B cell (primary cell): ENCODE data around the gene TRAPPC12. TPM values are rescaled to one million over a fixed set of nuclear protein-coding genes. Genes with fewer than 3 reads are reported as not detected.

Experiments used
- ATAC-seq: fragments of 200-7000 bp; cut with Tn5 transposase; one replicate; pipeline ENCODE4 v1.10.0; 2021; ENCODE audit warnings: low read depth, mild to moderate bottlenecking, moderate number of reproducible peaks, moderate library complexity
- CTCF ChIA-PET: fragments of 350-600 bp; sonication (Branson Sonifier 250); formaldehyde crosslinking; loops from one replicate; lab custom pipeline; 2021; ENCODE audit warnings: antibody characterized with exemption, inconsistent platforms; lab: Charles Lee
- POLR2A ChIA-PET: fragments of 350-600 bp; sonication (Branson Sonifier 250); formaldehyde crosslinking; loops from one replicate; lab custom pipeline; 2021; ENCODE audit warnings: antibody characterized with exemption; lab: Charles Lee
- DNase-seq: peaks from one replicate; pipeline ENCODE4 v3.0.0; 2013
- H2AFZ ChIP-seq: 2 replicates; pipeline ENCODE4 v1.6.1; 2012; ENCODE audit warnings: mild to moderate bottlenecking, low read depth, low read length; ENCODE audit not compliant: insufficient read depth, poor library complexity, severe bottlenecking
- H3K27ac ChIP-seq, 2 donors: 1 replicate in 1 of 2; 2 replicates in 1 of 2; pipeline ENCODE4 v1.5.1; 2012 to 2013; ENCODE audit warnings: low read length in 2 of 2, mild to moderate bottlenecking in 2 of 2, moderate library complexity in 1 of 2
- H3K27me3 ChIP-seq, 4 experiments: fragments of 200-600 bp in 1 of 4; sonication (generic) in 1 of 4; replicated peaks in 1 of 4; 1 replicate in 2 of 4; 2 replicates in 2 of 4; pipeline versions ENCODE4 v1.6.1 to v1.7.0; 2013 to 2016; ENCODE audit warnings: low read length in 3 of 4, mild to moderate bottlenecking in 2 of 4, mixed read lengths in 1 of 4, moderate library complexity in 1 of 4; ENCODE audit not compliant: insufficient read depth in 4 of 4, control insufficient read depth in 3 of 4; ENCODE audit errors: control extremely low read depth in 1 of 4
- H3K36me3 ChIP-seq, 2 experiments: replicated peaks in 1 of 2; 1 replicate in 1 of 2; 2 replicates in 1 of 2; pipeline versions ENCODE4 v1.6.1 to v1.7.1; 2013; ENCODE audit warnings: low read length in 1 of 2; ENCODE audit not compliant: insufficient read depth in 2 of 2, control insufficient read depth in 1 of 2; ENCODE audit errors: control extremely low read depth in 1 of 2, extremely low read depth in 1 of 2
- H3K4me1 ChIP-seq, 2 donors: fragments of 200-600 bp in 1 of 2; sonication (generic) in 1 of 2; 1 replicate in 1 of 2; 2 replicates in 1 of 2; pipeline versions ENCODE4 v1.5.1 to v1.6.1; 2013 to 2017; ENCODE audit warnings: low read length in 2 of 2; ENCODE audit not compliant: control insufficient read depth in 2 of 2, insufficient read depth in 2 of 2
- H3K4me2 ChIP-seq: replicated peaks from 2 replicates; pipeline ENCODE3; 2012; ENCODE audit warnings: mild to moderate bottlenecking, low read depth, low read length; ENCODE audit not compliant: poor library complexity, severe bottlenecking
- H3K4me3 ChIP-seq, 5 experiments: fragments of 200-600 bp in 1 of 5; sonication (generic) in 1 of 5; 1 replicate in 3 of 5; 2 replicates in 2 of 5; pipeline versions ENCODE4 v1.5.1 to v1.7.0; 2011 to 2016; ENCODE audit warnings: low read length in 4 of 5, mild to moderate bottlenecking in 4 of 5, low read depth in 2 of 5, control low read depth in 1 of 5, moderate library complexity in 1 of 5; ENCODE audit not compliant: insufficient read depth in 1 of 5; ENCODE audit errors: control extremely low read depth in 1 of 5, extremely low read depth in 1 of 5
- H3K79me2 ChIP-seq: fragments of 200-600 bp; sonication (generic); one replicate; pipeline ENCODE4 v1.6.0; 2016; ENCODE audit warnings: low read length; ENCODE audit not compliant: control insufficient read depth, insufficient read depth
- H3K9ac ChIP-seq: fragments of 200-600 bp; sonication (generic); 2 replicates; pipeline ENCODE4 v1.6.1; 2017; ENCODE audit warnings: mild to moderate bottlenecking, low read length, moderate library complexity
- H3K9me3 ChIP-seq, 3 donors: one replicate each; pipeline versions ENCODE4 v1.6.1 to v1.7.1; 2013; ENCODE audit warnings: low read length in 2 of 3; ENCODE audit not compliant: control insufficient read depth in 2 of 3, insufficient read depth in 1 of 3; ENCODE audit errors: control extremely low read depth in 1 of 3
- H4K20me1 ChIP-seq: 2 replicates; pipeline ENCODE4 v1.6.0; 2012; ENCODE audit warnings: mild to moderate bottlenecking, low read length; ENCODE audit not compliant: insufficient read depth, control insufficient read depth, poor library complexity, severe bottlenecking
- H3K27ac Mint-ChIP-seq: one replicate; pipeline ENCODE4 v1.8.0; 2021; ENCODE audit warnings: mixed read lengths
- H3K27me3 Mint-ChIP-seq: one replicate; pipeline ENCODE4 v1.8.0; 2021; ENCODE audit warnings: mixed read lengths
- H3K4me1 Mint-ChIP-seq: one replicate; pipeline ENCODE4 v1.8.0; 2021; ENCODE audit warnings: mixed read lengths
- H3K4me3 Mint-ChIP-seq: one replicate; pipeline ENCODE4 v1.8.0; 2021; ENCODE audit warnings: mixed read lengths
- H3K9me3 Mint-ChIP-seq: one replicate; pipeline ENCODE4 v1.8.0; 2022; ENCODE audit warnings: mixed read lengths; ENCODE audit not compliant: insufficient read depth
- CTCF ChIP-seq: fragments of 200-600 bp; IDR thresholded peaks from one replicate; pipeline ENCODE4 v1.8.0; 2022; ENCODE audit warnings: antibody characterized with exemption, mild to moderate bottlenecking
- EZH2 ChIP-seq: IDR thresholded peaks from 2 replicates; pipeline ENCODE4 v1.6.1; 2012; ENCODE audit warnings: borderline replicate concordance, low read depth, mild to moderate bottlenecking, moderate library complexity, low read length; ENCODE audit not compliant: insufficient read depth, poor library complexity, severe bottlenecking
- WGBS: methylation state at CpG from one replicate; pipeline ENCODE4 v1.1.5; 2013; ENCODE audit warnings: missing lambda C conversion rate; ENCODE audit not compliant: insufficient coverage; 5-methylcytosine and 5-hydroxymethylcytosine counted together
- intact Hi-C: fragments of 100-400 bp; cut with micrococcal nuclease; formaldehyde crosslinking; loops from one replicate; pipeline ENCODE4 v1.10.0; 2022
- polyA plus RNA-seq: library from polyadenylated mRNA; depleted of rRNA; stranded (reverse); fragments of >200 nt; gene quantifications from 2 replicates; pipeline ENCODE4 v1.2.3, GENCODE V29; 2012
- total RNA-seq, 2 donors: library from RNA; stranded (reverse); fragments of 120-200 nt in 1 of 2; gene quantifications; 1 replicate in 1 of 2; 2 replicates in 1 of 2; pipeline versions ENCODE4 v1.2.3 to v1.2.4, GENCODE V29; 2013 to 2022

Gene TRAPPC12
- total and polyA plus RNA-seq, 2 donors (not counting 1 experiment from before 2014, with no cell fraction given) = 80.9 to 151 TPM

GRCh38 chr2:3396920-3397559 is 17.5 kb downstream of the TRAPPC12 start:
- CTCF ChIA-PET = interaction anchor here (2.0 kb wide), 1 partner anchor 26 kb away, joined by 9 read pairs; no protein-coding TSS in a partner anchor

More at GRCh38 chr2:3396920-3397559, 17.5 kb downstream of the TRAPPC12 start:
- H3K9me3 ChIP-seq = peaks cover 5 to 35% (median 23%) of the 10 kb centered on the region in 3 donors
- Mint-ChIP-seq H3K27me3 (no peaks in the 10 kb centered on the region), H3K27ac (no peak overlapping the region), H3K4me1 (no peaks in the 10 kb centered on the region), H3K4me3 (no peak overlapping the region), H3K9me3 (peaks cover 11% of the 10 kb centered on the region)
- POLR2A ChIA-PET = no interaction called here
- intact Hi-C loops = loop anchor here (2.0 kb wide), 1 partner anchor 18 kb away; the partner anchor contains the start of gene TRAPPC12
- H2AFZ ChIP-seq = no peak overlapping the region
- H4K20me1 ChIP-seq = peaks cover 31% of the 10 kb centered on the region
- peaks cover 88% of the 10 kb centered on the region for H3K79me2 ChIP-seq
- H3K27ac ChIP-seq = no peak overlapping the region
- no peak for DNase-seq
- peaks cover 2 to 46% of the 10 kb centered on the region in 2 experiments for H3K36me3 ChIP-seq
- no peaks in the 10 kb centered on the region for H3K4me1 ChIP-seq
- H3K27me3 ChIP-seq = no peaks in the 10 kb centered on the region
- no peak overlapping the region for H3K9ac ChIP-seq
- H3K4me3 ChIP-seq = no peak overlapping the region
- no peak for ATAC-seq
- no peak for TF ChIP-seq EZH2
- no peak for TF ChIP-seq CTCF
- WGBS = no CpG with 5 or more reads among the region's 1 CpG
- H3K4me2 ChIP-seq = no peak overlapping the region
